ENCODE results near the gene PRRT3. TPM values are rescaled to one million over a fixed set of nuclear protein-coding genes. Genes with fewer than 3 reads are reported as not detected.
A peak's percentile ranks its signal among the peaks of the same experiment; 100 is the strongest.

PRRT3 gene
- total and polyA plus RNA-seq, 2 of the 13 experiments (the other 11 are each of a cell fraction or from before 2014, with no cell fraction given) = 0.22 to 0.44 TPM

- TF ChIP-seq ZFP62 (CRISPR knock-in tag; IDR thresholded peaks at IDR 0.05) (no peak), ARID4A (CRISPR knock-in tag; IDR thresholded peaks at IDR 0.05; ENCODE audit: borderline replicate concordance) (peak; percentile 85), ZNF30 (CRISPR knock-in tag; IDR thresholded peaks at IDR 0.05) (0 out of 2 replicates have a peak, but pooled peaks have one; percentile 24), REPIN1 (CRISPR knock-in tag; IDR thresholded peaks at IDR 0.05; ENCODE audit: borderline replicate concordance, low read depth) (0 out of 2 replicates have a peak, but pooled peaks have one; percentile 24), ZNF775 (CRISPR knock-in tag; IDR thresholded peaks at IDR 0.05; ENCODE audit: borderline replicate concordance) (no peak), ZNF225 (CRISPR knock-in tag; IDR thresholded peaks at IDR 0.05) (no peak), ZNF414 (CRISPR knock-in tag; IDR thresholded peaks at IDR 0.05) (no peak), MTA3 (CRISPR knock-in tag; IDR thresholded peaks at IDR 0.05) (no peak), ZNF430 (CRISPR knock-in tag; IDR thresholded peaks at IDR 0.05) (peak; percentile 71; the same call in 1 of the 2 replicates), U2AF2 (IDR thresholded peaks at IDR 0.05; ENCODE audit: low read depth, low read length) (no peak), ZNF576 (CRISPR knock-in tag; IDR thresholded peaks at IDR 0.05) (no peak), PRPF4 (IDR thresholded peaks at IDR 0.05; ENCODE audit: low read depth, low read length, poor library complexity, severe bottlenecking) (no peak), ZFP90 (CRISPR knock-in tag; IDR thresholded peaks at IDR 0.05; ENCODE audit: borderline replicate concordance) (peak; percentile 38), IRF2 (CRISPR knock-in tag; IDR thresholded peaks at IDR 0.05) (0 out of 2 replicates have a peak, but pooled peaks have one; percentile 25), SOX5 (CRISPR knock-in tag; IDR thresholded peaks at IDR 0.05; ENCODE audit: borderline replicate concordance) (peak; percentile 16; the same call in 1 of the 2 replicates), GZF1 (CRISPR knock-in tag; IDR thresholded peaks at IDR 0.05) (no peak; the same call in 1 of the 2 replicates), SMARCC2 (IDR thresholded peaks at IDR 0.05) (no peak), ZGPAT (CRISPR knock-in tag; IDR thresholded peaks at IDR 0.05) (peak; percentile 35; the same call in 1 of the 2 replicates), ZBTB10 (CRISPR knock-in tag; IDR thresholded peaks at IDR 0.05; ENCODE audit: borderline replicate concordance) (no peak), CREB1 (IDR thresholded peaks at IDR 0.05) (peak; percentile 92), CREB1 (CRISPR knock-in tag; IDR thresholded peaks at IDR 0.05) (peak; percentile 93)
Observed at GRCh38 chr3:9933561-9934234, 18.5 kb downstream of the PRRT3 start, which contains the start of gene CRELD1 (continued).

Data from HepG2 (cell line).